ENCODE measurements around the gene KLHL2.

The KLHL2 gene

DNA sequence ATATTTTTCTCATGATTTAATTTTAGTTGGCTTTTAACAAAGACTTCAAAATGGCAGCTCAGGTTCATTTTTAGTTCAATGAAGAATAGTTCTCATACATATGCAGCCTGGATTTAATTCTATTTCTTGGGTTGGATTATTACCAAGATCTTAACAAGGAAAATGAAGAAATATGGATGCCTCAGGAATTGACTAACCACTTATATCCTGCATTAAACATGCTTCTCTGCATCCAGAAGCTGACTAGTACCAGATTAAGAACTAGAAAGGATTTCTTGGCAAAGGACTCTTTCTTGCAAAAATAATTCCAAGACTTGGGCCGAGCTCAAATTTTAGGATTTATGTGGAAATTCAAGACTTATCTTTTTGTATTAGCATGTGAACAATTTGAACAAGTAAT is 5.6 kb upstream of the KLHL2 start:
- POLR2A ChIA-PET = no interaction called here
- CTCF ChIA-PET = no interaction called here
- TF ChIP-seq FOXA1 (IDR thresholded peaks at IDR 0.05) (no peak), L3MBTL2 (conservative IDR thresholded peaks at IDR 0.05) (no peak), NFRKB (IDR thresholded peaks at IDR 0.05) (no peak), ELF4 (IDR thresholded peaks at IDR 0.05) (no peak), HDGF (IDR thresholded peaks at IDR 0.05; ENCODE audit: borderline replicate concordance) (no peak), SP1 (IDR thresholded peaks at IDR 0.05) (no peak), SUZ12 (IDR thresholded peaks at IDR 0.05) (no peak), ARNT (IDR thresholded peaks at IDR 0.05) (no peak), ZNF384 (IDR thresholded peaks at IDR 0.05) (no peak), TARDBP (IDR thresholded peaks at IDR 0.05) (no peak), FOXM1 (IDR thresholded peaks at IDR 0.05; ENCODE audit: borderline replicate concordance) (no peak), BHLHE40 (IDR thresholded peaks at IDR 0.05; ENCODE audit: borderline replicate concordance) (no peak), LEF1 (IDR thresholded peaks at IDR 0.05; ENCODE audit: borderline replicate concordance) (no peak), CTBP1 (IDR thresholded peaks at IDR 0.05; ENCODE audit: borderline replicate concordance) (no peak), FOXK2 (IDR thresholded peaks at IDR 0.05) (no peak)
- TF ChIP-seq, protein P1, sequence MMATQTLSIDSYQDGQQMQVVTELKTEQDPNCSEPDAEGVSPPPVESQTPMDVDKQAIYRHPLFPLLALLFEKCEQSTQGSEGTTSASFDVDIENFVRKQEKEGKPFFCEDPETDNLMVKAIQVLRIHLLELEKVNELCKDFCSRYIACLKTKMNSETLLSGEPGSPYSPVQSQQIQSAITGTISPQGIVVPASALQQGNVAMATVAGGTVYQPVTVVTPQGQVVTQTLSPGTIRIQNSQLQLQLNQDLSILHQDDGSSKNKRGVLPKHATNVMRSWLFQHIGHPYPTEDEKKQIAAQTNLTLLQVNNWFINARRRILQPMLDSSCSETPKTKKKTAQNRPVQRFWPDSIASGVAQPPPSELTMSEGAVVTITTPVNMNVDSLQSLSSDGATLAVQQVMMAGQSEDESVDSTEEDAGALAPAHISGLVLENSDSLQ (IDR thresholded peaks at IDR 0.05) = no peak
- no peak for DNase-seq (ENCODE audit: extremely low spot score)

DNA sequence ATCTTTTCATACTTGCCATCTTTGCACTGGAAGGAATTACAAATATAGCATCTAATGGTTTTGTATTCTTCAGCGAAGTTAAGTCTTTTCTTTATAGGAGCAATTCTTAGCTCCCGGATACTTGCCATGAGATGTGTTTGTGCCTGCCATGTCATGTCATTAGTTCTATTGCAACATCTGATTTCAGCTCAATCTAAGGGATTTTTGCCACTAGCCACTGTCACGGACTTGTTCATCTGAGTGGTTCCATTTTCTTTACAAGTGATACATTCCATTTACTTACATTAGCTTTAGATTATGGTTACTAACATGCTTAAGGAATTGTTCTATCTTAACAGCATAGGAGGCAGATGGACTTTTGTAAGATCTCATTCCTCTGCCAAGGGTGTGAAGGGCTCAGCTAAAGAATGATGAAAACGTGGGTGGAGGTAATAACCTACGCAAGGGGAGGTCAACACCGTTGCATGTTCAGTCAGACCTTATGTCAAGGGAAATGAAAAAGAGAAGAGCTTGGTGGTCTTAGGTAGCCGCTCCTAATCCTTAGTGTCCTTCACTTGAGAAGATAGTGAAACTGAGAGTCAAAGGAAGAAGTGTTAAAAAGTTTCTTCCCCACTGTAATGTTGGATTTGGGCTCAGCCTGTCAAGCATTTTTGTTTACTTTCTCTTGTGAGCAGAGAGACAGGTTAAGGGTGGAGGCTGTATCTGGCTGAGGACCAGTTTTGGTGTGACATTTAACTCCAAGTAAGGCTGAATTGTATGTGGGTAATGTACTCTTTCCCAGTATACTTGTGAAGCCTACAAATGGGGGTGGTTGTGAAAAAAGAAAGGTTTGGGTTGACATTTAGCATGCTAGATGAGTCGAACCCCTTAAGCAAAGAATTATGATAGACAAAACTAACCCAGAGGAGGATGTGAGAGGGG is 3.6 kb upstream of the KLHL2 start:
- CTCF ChIA-PET = no interaction called here

DNA sequence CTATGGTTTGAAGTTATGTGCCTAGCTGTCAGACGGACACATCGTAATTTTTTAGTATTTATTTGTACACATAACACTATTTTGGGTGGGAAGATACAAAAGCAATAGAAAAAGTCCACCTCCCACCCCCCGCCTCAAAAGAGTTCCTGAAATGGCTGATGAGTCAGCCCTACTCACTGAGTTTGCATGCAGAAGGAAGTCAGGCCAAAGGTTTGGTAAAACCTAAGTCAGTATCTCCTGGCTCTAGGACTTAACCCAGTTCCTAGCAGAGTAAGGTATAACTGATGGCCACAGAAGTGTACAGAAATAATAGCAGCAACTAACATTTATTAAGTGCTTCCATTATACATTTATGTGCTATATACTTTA is 2.9 kb upstream of the KLHL2 start:
- DNase-seq (ENCODE audit: extremely low spot score) = no peak
- POLR2A ChIA-PET = no interaction called here
- CTCF ChIA-PET = no interaction called here
- no peak for TF ChIP-seq BHLHE40 (IDR thresholded peaks at IDR 0.05; ENCODE audit: borderline replicate concordance)
- TF ChIP-seq NFRKB (IDR thresholded peaks at IDR 0.05) = no peak
- no peak for TF ChIP-seq ARNT (IDR thresholded peaks at IDR 0.05)
- no peak for TF ChIP-seq L3MBTL2 (conservative IDR thresholded peaks at IDR 0.05)
- TF ChIP-seq FOXK2 (IDR thresholded peaks at IDR 0.05) = no peak
- TF ChIP-seq HDGF (IDR thresholded peaks at IDR 0.05; ENCODE audit: borderline replicate concordance) = no peak
- no peak for TF ChIP-seq SP1 (IDR thresholded peaks at IDR 0.05)
- no peak for TF ChIP-seq CTBP1 (IDR thresholded peaks at IDR 0.05; ENCODE audit: borderline replicate concordance)
- no peak for TF ChIP-seq LEF1 (IDR thresholded peaks at IDR 0.05; ENCODE audit: borderline replicate concordance)
- TF ChIP-seq FOXA1 (IDR thresholded peaks at IDR 0.05) = no peak
- TF ChIP-seq SUZ12 (IDR thresholded peaks at IDR 0.05) = no peak
- TF ChIP-seq FOXM1 (IDR thresholded peaks at IDR 0.05; ENCODE audit: borderline replicate concordance) = no peak
- TF ChIP-seq, protein P1 (IDR thresholded peaks at IDR 0.05) = no peak
- TF ChIP-seq ZNF384 (IDR thresholded peaks at IDR 0.05) = no peak
- no peak for TF ChIP-seq TARDBP (IDR thresholded peaks at IDR 0.05)
- TF ChIP-seq ELF4 (IDR thresholded peaks at IDR 0.05) = no peak

More for the DNA sequence above, 3.6 kb upstream of the KLHL2 start:
- POLR2A ChIA-PET = no interaction called here
- TF ChIP-seq TARDBP (IDR thresholded peaks at IDR 0.05) (no peak), HDGF (IDR thresholded peaks at IDR 0.05; ENCODE audit: borderline replicate concordance) (no peak), SP1 (IDR thresholded peaks at IDR 0.05) (no peak), LEF1 (IDR thresholded peaks at IDR 0.05; ENCODE audit: borderline replicate concordance) (no peak), FOXM1 (IDR thresholded peaks at IDR 0.05; ENCODE audit: borderline replicate concordance) (no peak), FOXK2 (IDR thresholded peaks at IDR 0.05) (no peak), ELF4 (IDR thresholded peaks at IDR 0.05) (no peak), ZNF384 (IDR thresholded peaks at IDR 0.05) (no peak), ARNT (IDR thresholded peaks at IDR 0.05) (no peak), SUZ12 (IDR thresholded peaks at IDR 0.05) (no peak), L3MBTL2 (conservative IDR thresholded peaks at IDR 0.05) (no peak), NFRKB (IDR thresholded peaks at IDR 0.05) (no peak), BHLHE40 (IDR thresholded peaks at IDR 0.05; ENCODE audit: borderline replicate concordance) (no peak), FOXA1 (IDR thresholded peaks at IDR 0.05) (no peak), CTBP1 (IDR thresholded peaks at IDR 0.05; ENCODE audit: borderline replicate concordance) (no peak)
- TF ChIP-seq, protein P1 (IDR thresholded peaks at IDR 0.05) = no peak
- no peak for DNase-seq (ENCODE audit: extremely low spot score)

DNA sequence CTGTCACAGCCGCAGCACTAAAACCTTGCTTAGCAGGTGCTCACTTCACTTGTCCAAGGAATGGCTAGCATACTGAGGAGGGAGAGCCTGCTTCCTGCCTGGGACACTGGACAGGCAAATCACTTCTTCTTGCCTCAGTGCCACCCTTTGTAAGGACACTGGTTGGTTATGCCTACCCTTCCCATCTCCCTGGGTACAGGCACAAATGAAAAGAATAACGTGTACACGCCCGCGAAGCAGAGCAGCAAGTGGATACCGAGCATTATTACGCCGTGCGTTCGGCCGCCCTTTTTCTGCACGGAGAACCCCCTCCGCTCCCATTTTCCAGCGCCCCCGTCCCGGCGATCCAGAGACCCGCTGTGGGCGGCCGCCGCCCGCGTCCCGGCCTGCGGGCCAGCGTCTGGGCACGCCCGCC is 338 bp upstream of the KLHL2 start:
- CTCF ChIA-PET = no interaction called here
- no peak for DNase-seq (ENCODE audit: extremely low spot score)
- POLR2A ChIA-PET = interaction anchor here (1.1 to 1.2 kb wide), 2 partner anchors 94 to 120 kb away, joined by 3 read pairs; partner anchors contain the start of genes MSMO1 and TMEM192

DNA sequence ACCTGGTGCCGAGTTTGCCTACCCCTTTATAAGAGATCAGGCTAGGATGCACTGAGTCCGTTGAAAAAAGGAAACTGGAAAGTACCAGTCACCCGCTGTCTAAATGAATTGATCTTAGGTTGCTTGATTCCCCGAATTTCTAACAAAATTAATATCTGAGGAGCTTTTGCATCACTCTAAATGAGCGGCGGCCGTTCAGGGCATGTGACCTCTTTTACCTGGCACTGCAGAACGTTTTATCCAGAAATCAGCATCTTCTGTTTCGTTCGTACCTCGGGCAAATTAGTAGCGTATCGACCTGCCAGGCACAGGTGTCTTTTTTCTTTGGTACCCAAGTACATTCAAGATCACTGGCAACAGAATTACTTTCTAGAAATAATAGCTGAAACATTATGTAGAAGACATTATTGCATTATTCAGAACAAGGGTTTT is 876 bp downstream of the KLHL2 start:
- no peak for DNase-seq (ENCODE audit: extremely low spot score)
- ChIA-PET CTCF (interaction anchor here (1.1 kb wide), 1 partner anchor 10 kb away, joined by 3 read pairs; no protein-coding TSS in a partner anchor), POLR2A (interaction anchor here (1.2 kb wide), 2 partner anchors 22 to 118 kb away, joined by 3 to 10 read pairs; partner anchors contain the start of gene MSMO1)
- TF ChIP-seq FOXK2 (IDR thresholded peaks at IDR 0.05) = no peak
- TF ChIP-seq HDGF (IDR thresholded peaks at IDR 0.05; ENCODE audit: borderline replicate concordance) = no peak
- no peak for TF ChIP-seq BHLHE40 (IDR thresholded peaks at IDR 0.05; ENCODE audit: borderline replicate concordance)
- no peak for TF ChIP-seq LEF1 (IDR thresholded peaks at IDR 0.05; ENCODE audit: borderline replicate concordance)
- TF ChIP-seq, protein P1 (IDR thresholded peaks at IDR 0.05) = no peak
- no peak for TF ChIP-seq ELF4 (IDR thresholded peaks at IDR 0.05)
- no peak for TF ChIP-seq NFRKB (IDR thresholded peaks at IDR 0.05)
- no peak for TF ChIP-seq L3MBTL2 (conservative IDR thresholded peaks at IDR 0.05)
- TF ChIP-seq FOXM1 (IDR thresholded peaks at IDR 0.05; ENCODE audit: borderline replicate concordance) = no peak
- no peak for TF ChIP-seq ZNF384 (IDR thresholded peaks at IDR 0.05)
- no peak for TF ChIP-seq SUZ12 (IDR thresholded peaks at IDR 0.05)
- TF ChIP-seq FOXA1 (IDR thresholded peaks at IDR 0.05) = no peak
- TF ChIP-seq TARDBP (IDR thresholded peaks at IDR 0.05) = no peak
- TF ChIP-seq ARNT (IDR thresholded peaks at IDR 0.05) = no peak
- no peak for TF ChIP-seq CTBP1 (IDR thresholded peaks at IDR 0.05; ENCODE audit: borderline replicate concordance)
- no peak for TF ChIP-seq SP1 (IDR thresholded peaks at IDR 0.05)

More for the DNA sequence above, 338 bp upstream of the KLHL2 start:
- no peak for TF ChIP-seq ZNF384 (IDR thresholded peaks at IDR 0.05)
- no peak for TF ChIP-seq FOXA1 (IDR thresholded peaks at IDR 0.05)
- 0 out of 2 replicates have a peak, but pooled peaks have one; percentile 17 for TF ChIP-seq CTBP1 (IDR thresholded peaks at IDR 0.05; ENCODE audit: borderline replicate concordance)
- TF ChIP-seq ARNT (IDR thresholded peaks at IDR 0.05) = no peak

All from HEK293T (cell line).